ENCODE data around the gene CLCN3. TPM values are rescaled to one million over a fixed set of nuclear protein-coding genes. Genes with fewer than 3 reads are reported as not detected.

Gene CLCN3
- total RNA-seq, 2 experiments from 2014 or later: 17.8 to 42.0 TPM

GRCh38 chr4:169625886-169626285 is 5.5 kb downstream of the CLCN3 start:
- no TSS peak for BruUV-seq (replicated peaks)
- intact Hi-C loops (cut with micrococcal nuclease; ENCODE audit: unreplicated experiment): no loop called here
- no peak overlapping the region for H3K4me2 ChIP-seq (ENCODE audit: low read length)
- H3K36me3 ChIP-seq (ENCODE audit: insufficient read depth, low read length): peaks cover 15% of the 10 kb centered on the region
- H3K27ac ChIP-seq (ENCODE audit: low read depth, low read length, poor library complexity, severe bottlenecking): no peak overlapping the region
- no peak overlapping the region for H3K4me3 ChIP-seq (ENCODE audit: low read depth, low read length, poor library complexity, severe bottlenecking)
- ChIA-PET POLR2A (interaction anchor here (0.6 to 1.7 kb wide), 5 partner anchors 9 to 50 kb away, joined by 3 to 5 read pairs (median 3); no protein-coding TSS in a partner anchor), CTCF (ENCODE audit: unreplicated experiment) (no interaction called here)
- peaks cover 37% of the 10 kb centered on the region for H3K4me1 ChIP-seq (ENCODE audit: insufficient read depth, low read length, poor library complexity, severe bottlenecking)
- TF ChIP-seq EZH2phosphoT487 (IDR thresholded peaks at IDR 0.05; ENCODE audit: borderline replicate concordance, low read depth, low read length): no peak
- TF ChIP-seq, protein P1, sequence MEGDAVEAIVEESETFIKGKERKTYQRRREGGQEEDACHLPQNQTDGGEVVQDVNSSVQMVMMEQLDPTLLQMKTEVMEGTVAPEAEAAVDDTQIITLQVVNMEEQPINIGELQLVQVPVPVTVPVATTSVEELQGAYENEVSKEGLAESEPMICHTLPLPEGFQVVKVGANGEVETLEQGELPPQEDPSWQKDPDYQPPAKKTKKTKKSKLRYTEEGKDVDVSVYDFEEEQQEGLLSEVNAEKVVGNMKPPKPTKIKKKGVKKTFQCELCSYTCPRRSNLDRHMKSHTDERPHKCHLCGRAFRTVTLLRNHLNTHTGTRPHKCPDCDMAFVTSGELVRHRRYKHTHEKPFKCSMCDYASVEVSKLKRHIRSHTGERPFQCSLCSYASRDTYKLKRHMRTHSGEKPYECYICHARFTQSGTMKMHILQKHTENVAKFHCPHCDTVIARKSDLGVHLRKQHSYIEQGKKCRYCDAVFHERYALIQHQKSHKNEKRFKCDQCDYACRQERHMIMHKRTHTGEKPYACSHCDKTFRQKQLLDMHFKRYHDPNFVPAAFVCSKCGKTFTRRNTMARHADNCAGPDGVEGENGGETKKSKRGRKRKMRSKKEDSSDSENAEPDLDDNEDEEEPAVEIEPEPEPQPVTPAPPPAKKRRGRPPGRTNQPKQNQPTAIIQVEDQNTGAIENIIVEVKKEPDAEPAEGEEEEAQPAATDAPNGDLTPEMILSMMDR (conservative IDR thresholded peaks at IDR 0.05; ENCODE audit: low read length): no peak
- H2AFZ ChIP-seq (ENCODE audit: low read length): no peak overlapping the region
- peaks cover 14% of the 10 kb centered on the region; the same call in 1 of the 2 replicates for H4K20me1 ChIP-seq (ENCODE audit: insufficient read depth, low read length)
- no peaks in the 10 kb centered on the region for H3K9me3 ChIP-seq (ENCODE audit: low read length)
- no peak for DNase-seq (ENCODE audit: low spot score)
- H3K9me2 ChIP-seq (ENCODE audit: insufficient read depth, low read length): no peaks in the 10 kb centered on the region
- H3K79me2 ChIP-seq (ENCODE audit: insufficient read depth, low read depth, low read length): peaks cover 99% of the 10 kb centered on the region

DNA sequence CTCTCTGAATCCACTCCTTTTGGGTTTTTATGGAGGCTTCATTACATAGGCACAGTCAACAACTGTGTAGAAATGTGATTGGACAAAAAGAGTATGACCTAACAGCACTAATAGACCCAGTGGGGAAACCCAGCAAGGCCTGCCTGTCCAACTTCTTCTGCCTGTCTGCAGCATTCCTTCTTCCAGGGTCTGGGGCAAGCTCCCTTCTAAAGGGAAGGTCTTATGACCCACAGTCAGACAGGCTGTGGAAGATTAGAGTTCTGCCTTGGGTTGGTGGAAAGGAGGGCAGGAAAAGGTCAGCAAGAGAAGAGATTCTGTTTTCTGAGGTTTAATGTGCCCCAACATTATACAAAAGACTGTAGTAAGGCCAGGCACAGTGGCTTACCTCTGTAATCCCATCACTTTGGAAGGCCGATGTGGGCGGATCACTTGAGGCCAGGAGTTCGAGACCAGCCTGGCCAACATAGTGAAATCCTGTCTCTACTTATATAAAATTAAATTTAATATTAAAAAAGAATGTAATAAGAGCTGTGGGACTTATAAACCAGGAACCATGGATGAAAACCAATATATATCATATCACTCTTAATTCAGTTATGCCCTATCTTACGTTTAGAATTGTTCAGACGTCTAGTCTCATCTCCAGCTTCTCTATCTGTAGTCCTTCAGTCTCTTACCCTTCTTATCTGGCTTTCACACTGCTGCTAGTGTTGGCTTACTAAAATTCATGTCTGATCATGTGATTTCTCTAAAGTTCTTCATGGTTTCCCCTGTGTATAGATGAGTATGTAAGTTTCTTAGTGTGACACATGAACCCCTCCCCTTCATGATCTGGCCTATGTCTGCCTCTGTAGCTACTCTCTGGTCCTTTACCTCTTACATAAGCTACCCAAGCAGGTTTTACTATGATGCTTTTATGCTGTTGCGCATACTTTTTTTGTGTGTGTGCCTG is 6.2 kb downstream of the CLCN3 start:
- no peak for DNase-seq (ENCODE audit: low spot score)
- Histone ChIP-seq H3K79me2 (ENCODE audit: insufficient read depth, low read depth, low read length) (peaks cover 97% of the 10 kb centered on the region), H3K36me3 (ENCODE audit: insufficient read depth, low read length) (peaks cover 15% of the 10 kb centered on the region), H3K27ac (ENCODE audit: low read depth, low read length, poor library complexity, severe bottlenecking) (no peak overlapping the region), H3K4me3 (ENCODE audit: low read depth, low read length, poor library complexity, severe bottlenecking) (no peak overlapping the region), H2AFZ (ENCODE audit: low read length) (no peak overlapping the region), H3K9me2 (ENCODE audit: insufficient read depth, low read length) (no peaks in the 10 kb centered on the region), H3K4me1 (ENCODE audit: insufficient read depth, low read length, poor library complexity, severe bottlenecking) (peaks cover 37% of the 10 kb centered on the region), H4K20me1 (ENCODE audit: insufficient read depth, low read length) (peaks cover 12% of the 10 kb centered on the region; the same call in 1 of the 2 replicates), H3K9me3 (ENCODE audit: low read length) (no peaks in the 10 kb centered on the region), H3K4me2 (ENCODE audit: low read length) (no peak overlapping the region)
- ChIA-PET CTCF (ENCODE audit: unreplicated experiment) (no interaction called here), POLR2A (interaction anchor here (0.6 to 1.7 kb wide), 6 partner anchors 8 to 49 kb away, joined by 3 to 7 read pairs (median 3); no protein-coding TSS in a partner anchor)
- BruUV-seq (replicated peaks): no TSS peak
- intact Hi-C loops (cut with micrococcal nuclease; ENCODE audit: unreplicated experiment): no loop called here
- no peak for TF ChIP-seq EZH2phosphoT487 (IDR thresholded peaks at IDR 0.05; ENCODE audit: borderline replicate concordance, low read depth, low read length)
- TF ChIP-seq, protein P1 (conservative IDR thresholded peaks at IDR 0.05; ENCODE audit: low read length): no peak

All from OCI-LY7 (cell line).